ENCODE measurements around the gene ABCA7. TPM values are rescaled to one million over a fixed set of nuclear protein-coding genes. Genes with fewer than 3 reads are reported as not detected.

Gene ABCA7
- total RNA-seq, 1 donor: 33.3 TPM

DNA sequence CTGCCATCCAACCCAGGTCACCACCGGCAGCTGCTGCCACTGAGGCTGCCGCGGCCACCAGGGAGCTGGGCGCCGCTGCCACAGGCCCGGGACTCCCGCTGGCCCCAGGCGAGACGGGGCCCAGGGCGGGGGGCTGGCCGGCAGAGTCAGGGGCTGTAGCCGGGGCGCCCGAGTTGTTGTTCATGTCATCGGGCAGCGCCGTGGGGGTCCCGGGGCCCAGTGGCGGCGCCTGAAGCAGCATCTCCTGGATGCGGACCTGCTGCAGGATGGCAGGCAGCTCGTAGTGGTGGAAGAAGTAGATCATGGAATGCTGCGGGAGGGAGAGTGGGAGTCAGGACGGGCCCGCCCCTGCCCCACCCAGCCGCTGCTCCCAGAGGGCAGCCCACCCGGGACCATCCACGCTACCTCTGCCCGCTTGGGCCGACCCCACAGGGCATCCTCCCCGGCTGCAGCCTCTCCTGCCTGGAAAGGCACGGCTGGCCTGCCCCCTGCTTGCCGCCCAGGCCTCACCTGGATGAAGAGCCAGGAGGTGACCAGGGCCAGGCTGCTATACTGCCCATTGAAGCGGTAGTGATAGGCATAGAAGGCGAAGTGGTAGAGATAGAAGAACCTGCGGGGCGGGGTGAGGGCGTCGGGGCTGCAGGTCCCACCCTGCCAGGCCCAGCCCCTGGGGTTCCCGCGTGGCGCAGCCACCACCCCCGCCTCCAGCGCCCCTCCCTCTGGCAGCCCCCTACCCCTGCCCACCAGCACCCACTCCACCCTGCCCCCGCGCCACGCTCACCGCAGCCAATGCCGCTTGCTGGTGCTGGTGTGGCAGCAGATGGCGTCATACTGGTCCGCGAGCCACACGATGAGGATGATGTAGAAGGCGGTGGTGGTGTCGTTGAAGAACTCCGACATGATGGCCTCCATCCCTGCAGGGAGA lies 29.1 kb upstream of the ABCA7 start:
- no peak overlapping the region for H3K4me3 ChIP-seq (ENCODE audit: insufficient read depth, low read length)
- TF ChIP-seq, protein P1, sequence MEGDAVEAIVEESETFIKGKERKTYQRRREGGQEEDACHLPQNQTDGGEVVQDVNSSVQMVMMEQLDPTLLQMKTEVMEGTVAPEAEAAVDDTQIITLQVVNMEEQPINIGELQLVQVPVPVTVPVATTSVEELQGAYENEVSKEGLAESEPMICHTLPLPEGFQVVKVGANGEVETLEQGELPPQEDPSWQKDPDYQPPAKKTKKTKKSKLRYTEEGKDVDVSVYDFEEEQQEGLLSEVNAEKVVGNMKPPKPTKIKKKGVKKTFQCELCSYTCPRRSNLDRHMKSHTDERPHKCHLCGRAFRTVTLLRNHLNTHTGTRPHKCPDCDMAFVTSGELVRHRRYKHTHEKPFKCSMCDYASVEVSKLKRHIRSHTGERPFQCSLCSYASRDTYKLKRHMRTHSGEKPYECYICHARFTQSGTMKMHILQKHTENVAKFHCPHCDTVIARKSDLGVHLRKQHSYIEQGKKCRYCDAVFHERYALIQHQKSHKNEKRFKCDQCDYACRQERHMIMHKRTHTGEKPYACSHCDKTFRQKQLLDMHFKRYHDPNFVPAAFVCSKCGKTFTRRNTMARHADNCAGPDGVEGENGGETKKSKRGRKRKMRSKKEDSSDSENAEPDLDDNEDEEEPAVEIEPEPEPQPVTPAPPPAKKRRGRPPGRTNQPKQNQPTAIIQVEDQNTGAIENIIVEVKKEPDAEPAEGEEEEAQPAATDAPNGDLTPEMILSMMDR (IDR thresholded peaks at IDR 0.05; ENCODE audit: extremely low read depth, low read depth, low read length): no peak
- no peak overlapping the region for H3K4me2 ChIP-seq (ENCODE audit: insufficient read depth, low read length)
- H3K4me1 ChIP-seq (ENCODE audit: insufficient read depth, low read length): no peaks in the 10 kb centered on the region
- no peaks in the 10 kb centered on the region for H3K27me3 ChIP-seq (ENCODE audit: insufficient read depth, low read length)
- DNase-seq (ENCODE audit: insufficient read length, low spot score, missing footprints): no peak
- peaks cover 31% of the 10 kb centered on the region for H3K79me2 ChIP-seq (ENCODE audit: insufficient read depth, low read length)
- H3K9me3 ChIP-seq (ENCODE audit: low read depth, low read length): no peaks in the 10 kb centered on the region
- H4K20me1 ChIP-seq (ENCODE audit: insufficient read depth, low read length): peaks cover 28% of the 10 kb centered on the region
- no peak overlapping the region for H3K27ac ChIP-seq (ENCODE audit: low read depth, low read length)
- no peak overlapping the region for H2AFZ ChIP-seq (ENCODE audit: low read length)
- H3K36me3 ChIP-seq (ENCODE audit: insufficient read depth, low read length): peaks cover 22% of the 10 kb centered on the region

DNA sequence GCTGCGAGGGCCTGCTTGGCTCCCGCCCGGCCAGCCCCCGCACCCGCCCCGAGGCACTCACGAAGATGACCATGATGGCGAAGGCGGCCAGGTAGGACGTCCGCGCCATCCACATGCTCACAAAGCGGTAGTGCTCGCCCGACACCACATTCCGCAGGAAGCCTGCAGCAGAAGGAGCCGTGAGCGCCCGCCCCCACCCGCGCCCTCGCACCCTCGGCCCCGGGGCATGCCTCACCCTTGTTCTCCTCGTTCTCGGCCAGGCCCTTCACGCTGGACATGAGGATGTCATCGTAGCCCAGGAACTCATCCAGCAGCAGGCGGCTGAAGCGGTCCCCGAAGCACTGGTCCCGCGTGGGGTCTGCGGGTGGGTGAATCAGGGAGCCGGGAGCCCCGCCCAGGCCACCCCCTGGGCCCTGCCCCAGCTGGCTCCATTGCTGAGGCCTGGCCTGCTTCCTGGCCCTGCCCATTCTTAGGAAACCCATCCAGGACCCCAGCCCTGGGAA lies 28.0 kb upstream of the ABCA7 start:
- no peak overlapping the region for H2AFZ ChIP-seq (ENCODE audit: low read length)
- no peak overlapping the region for H3K27ac ChIP-seq (ENCODE audit: low read depth, low read length)
- peaks cover 37% of the 10 kb centered on the region for H4K20me1 ChIP-seq (ENCODE audit: insufficient read depth, low read length)
- no peak for DNase-seq (ENCODE audit: insufficient read length, low spot score, missing footprints)
- peaks cover 22% of the 10 kb centered on the region for H3K36me3 ChIP-seq (ENCODE audit: insufficient read depth, low read length)
- no peak overlapping the region for H3K4me3 ChIP-seq (ENCODE audit: insufficient read depth, low read length)
- no peaks in the 10 kb centered on the region for H3K9me3 ChIP-seq (ENCODE audit: low read depth, low read length)
- no peak overlapping the region for H3K4me2 ChIP-seq (ENCODE audit: insufficient read depth, low read length)
- H3K4me1 ChIP-seq (ENCODE audit: insufficient read depth, low read length): peaks cover 5% of the 10 kb centered on the region
- peaks cover 41% of the 10 kb centered on the region for H3K79me2 ChIP-seq (ENCODE audit: insufficient read depth, low read length)
- H3K27me3 ChIP-seq (ENCODE audit: insufficient read depth, low read length): no peaks in the 10 kb centered on the region
- TF ChIP-seq, protein P1 (IDR thresholded peaks at IDR 0.05; ENCODE audit: extremely low read depth, low read depth, low read length): no peak

DNA sequence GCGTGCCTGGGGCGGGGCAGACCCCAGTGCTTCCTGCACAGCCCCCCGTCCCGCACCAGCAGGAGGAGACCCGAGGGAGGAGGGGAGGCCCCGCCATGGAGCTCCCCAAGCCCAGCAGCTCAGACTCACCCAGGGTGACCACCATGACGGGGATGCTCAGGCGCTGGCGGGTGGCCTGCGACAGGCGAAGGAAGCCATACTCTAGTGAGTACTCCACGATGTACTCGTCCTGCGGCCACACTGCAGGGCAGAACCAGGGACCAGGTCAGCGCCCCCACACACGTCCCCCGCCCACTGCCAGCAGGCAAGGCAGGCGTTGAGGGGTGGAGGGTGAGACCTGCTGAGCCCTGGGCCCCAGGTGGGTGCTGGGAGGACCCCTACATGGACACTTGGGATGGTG lies 27.6 kb upstream of the ABCA7 start:
- Histone ChIP-seq H2AFZ (ENCODE audit: low read length) (no peak overlapping the region), H3K9me3 (ENCODE audit: low read depth, low read length) (no peaks in the 10 kb centered on the region), H3K4me3 (ENCODE audit: insufficient read depth, low read length) (no peak overlapping the region), H3K4me1 (ENCODE audit: insufficient read depth, low read length) (peaks cover 9% of the 10 kb centered on the region), H3K4me2 (ENCODE audit: insufficient read depth, low read length) (no peak overlapping the region), H4K20me1 (ENCODE audit: insufficient read depth, low read length) (peaks cover 42% of the 10 kb centered on the region), H3K27me3 (ENCODE audit: insufficient read depth, low read length) (no peaks in the 10 kb centered on the region), H3K79me2 (ENCODE audit: insufficient read depth, low read length) (peaks cover 45% of the 10 kb centered on the region), H3K36me3 (ENCODE audit: insufficient read depth, low read length) (peaks cover 22% of the 10 kb centered on the region), H3K27ac (ENCODE audit: low read depth, low read length) (no peak overlapping the region)
- TF ChIP-seq, protein P1 (IDR thresholded peaks at IDR 0.05; ENCODE audit: extremely low read depth, low read depth, low read length): no peak
- DNase-seq (ENCODE audit: insufficient read length, low spot score, missing footprints): no peak

DNA sequence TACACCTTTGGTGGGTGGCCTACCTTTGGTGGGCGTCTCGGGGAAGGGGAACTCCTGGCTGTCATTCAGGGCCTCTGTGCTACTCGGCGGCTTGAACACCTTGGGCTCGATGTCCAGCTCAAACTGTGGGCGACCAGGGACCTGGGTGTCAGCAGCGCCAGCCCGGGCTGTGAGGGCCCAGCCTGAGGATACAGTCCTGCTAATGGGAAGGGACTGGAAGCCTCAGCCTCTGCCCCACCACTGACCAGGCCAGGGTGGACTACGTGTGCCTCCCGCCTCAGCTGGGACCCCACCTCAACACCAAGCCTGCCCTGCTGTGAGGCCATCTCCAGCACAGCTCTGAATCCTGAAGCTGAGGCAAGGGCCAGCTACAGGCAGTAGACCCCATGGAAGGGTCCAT lies 26.7 kb upstream of the ABCA7 start:
- no peaks in the 10 kb centered on the region for H3K9me3 ChIP-seq (ENCODE audit: low read depth, low read length)
- no peak for DNase-seq (ENCODE audit: insufficient read length, low spot score, missing footprints)
- H3K4me3 ChIP-seq (ENCODE audit: insufficient read depth, low read length): no peak overlapping the region
- H2AFZ ChIP-seq (ENCODE audit: low read length): no peak overlapping the region
- no peaks in the 10 kb centered on the region for H3K27me3 ChIP-seq (ENCODE audit: insufficient read depth, low read length)
- H4K20me1 ChIP-seq (ENCODE audit: insufficient read depth, low read length): peaks cover 51% of the 10 kb centered on the region
- peaks cover 54% of the 10 kb centered on the region for H3K79me2 ChIP-seq (ENCODE audit: insufficient read depth, low read length)
- peaks cover 22% of the 10 kb centered on the region for H3K36me3 ChIP-seq (ENCODE audit: insufficient read depth, low read length)
- no peak overlapping the region for H3K4me2 ChIP-seq (ENCODE audit: insufficient read depth, low read length)
- TF ChIP-seq, protein P1 (IDR thresholded peaks at IDR 0.05; ENCODE audit: extremely low read depth, low read depth, low read length): no peak
- H3K27ac ChIP-seq (ENCODE audit: low read depth, low read length): no peak overlapping the region
- H3K4me1 ChIP-seq (ENCODE audit: insufficient read depth, low read length): peaks cover 18% of the 10 kb centered on the region
